Lower leg skin (tissue), 3 donors: ENCODE measurements around the gene GAGE10.

Experiments used
- CTCF ChIP-seq, 3 donors: fragments of 450-650 bp; IDR thresholded peaks; one replicate each; pipeline ENCODE4 v1.5.1; 2016; ENCODE audit warnings: antibody characterized with exemption in 3 of 3, mild to moderate bottlenecking in 3 of 3, moderate library complexity in 2 of 3
- POLR2A ChIP-seq, 2 donors: fragments of 450-650 bp; IDR thresholded peaks; one replicate each; pipeline ENCODE4 v1.6.1; 2016 to 2017; ENCODE audit warnings: antibody characterized with exemption in 2 of 2, mild to moderate bottlenecking in 1 of 2, moderate library complexity in 1 of 2

- TF ChIP-seq CTCF (IDR thresholded peaks at IDR 0.05) = no peak
- TF ChIP-seq POLR2A (IDR thresholded peaks at IDR 0.05) = no peak
Measured at GRCh38 chrX:49312176-49312575, 8.7 kb downstream of the GAGE10 start.
